Spleen (tissue), 11 donors: Measurements from ENCODE around the gene IL25. TPM values are rescaled to one million over a fixed set of nuclear protein-coding genes. Genes with fewer than 3 reads are reported as not detected.

Experiments
- DNase-seq: peaks from one replicate; pipeline ENCODE4 v3.0.0-alpha.2; 2020
- H3K27ac ChIP-seq, 8 donors: fragments of 200-600 bp; sonication (generic) in 7 of 8; 1 replicate in 4 of 8; 2 replicates in 4 of 8; pipeline versions ENCODE4 v1.5.0 to v1.8.0; 2016 to 2021; ENCODE audit warnings: inconsistent platforms in 4 of 8, mild to moderate bottlenecking in 4 of 8, moderate library complexity in 1 of 8
- H3K27me3 ChIP-seq, 7 donors: fragments of 200-600 bp; sonication (generic) in 6 of 7; replicated peaks in 1 of 7; 1 replicate in 4 of 7; 2 replicates in 3 of 7; pipeline versions ENCODE4 v1.5.0 to v1.8.0; 2016 to 2021; ENCODE audit warnings: inconsistent platforms in 3 of 7, mild to moderate bottlenecking in 1 of 7
- H3K36me3 ChIP-seq, 6 donors: fragments of 200-600 bp; sonication (generic) in 5 of 6; 1 replicate in 4 of 6; 2 replicates in 2 of 6; pipeline versions ENCODE4 v1.5.0 to v1.8.0; 2016 to 2021; ENCODE audit warnings: inconsistent platforms in 2 of 6
- H3K4me1 ChIP-seq, 6 donors: fragments of 200-600 bp; sonication (generic) in 5 of 6; 1 replicate in 3 of 6; 2 replicates in 3 of 6; pipeline versions ENCODE4 v1.5.0 to v1.8.0; 2016 to 2021; ENCODE audit warnings: inconsistent platforms in 3 of 6
- H3K4me3 ChIP-seq, 8 donors: fragments of 200-600 bp; sonication (generic) in 7 of 8; 1 replicate in 4 of 8; 2 replicates in 4 of 8; pipeline versions ENCODE4 v1.5.0 to v1.8.0; 2016 to 2021; ENCODE audit warnings: inconsistent platforms in 4 of 8, mild to moderate bottlenecking in 4 of 8, moderate library complexity in 2 of 8
- H3K9me3 ChIP-seq, 8 donors: fragments of 200-600 bp; sonication (generic) in 7 of 8; 1 replicate in 4 of 8; 2 replicates in 4 of 8; pipeline versions ENCODE4 v1.5.0 to v1.8.0; 2016 to 2021; ENCODE audit warnings: inconsistent platforms in 4 of 8
- CTCF ChIP-seq, 11 experiments: fragments of 200-600 bp in 7 of 11; fragments of 450-650 bp in 4 of 11; sonication (generic) in 4 of 11; IDR thresholded peaks in 8 of 11; conservative IDR thresholded peaks in 3 of 11; 1 replicate in 7 of 11; 2 replicates in 4 of 11; pipeline versions ENCODE4 v1.4.0 to v1.8.0; 2016 to 2021; ENCODE audit warnings: antibody characterized with exemption in 11 of 11, inconsistent platforms in 4 of 11, mild to moderate bottlenecking in 1 of 11
- POLR2A ChIP-seq, 3 donors: fragments of 450-650 bp; IDR thresholded peaks; one replicate each; pipeline ENCODE4 v1.5.1; 2017; ENCODE audit warnings: antibody characterized with exemption in 3 of 3, mild to moderate bottlenecking in 1 of 3
- POLR2AphosphoS5 ChIP-seq, 3 donors: sonication (generic); formaldehyde crosslinking; IDR thresholded peaks; one replicate each; pipeline ENCODE4 v1.5.1; 2017; ENCODE audit warnings: antibody characterized with exemption in 3 of 3
- WGBS, 5 donors: extraction: QIAGEN DNeasy Blood & Tissue Kit in 3 of 5; methylation state at CpG; one replicate each; pipeline versions ENCODE4 v1.1.5 to v1.1.7; 2013 to 2018; 5-methylcytosine and 5-hydroxymethylcytosine counted together
- intact Hi-C: fragments of 100-400 bp; cut with DNase I; formaldehyde crosslinking; loops from one replicate; pipeline ENCODE4 v1.15.0; 2023; ENCODE audit warnings: low total_unique reads
- polyA plus RNA-seq, 3 donors: library from polyadenylated mRNA; stranded (reverse); fragments of 200-250 nt; gene quantifications; one replicate each; pipeline ENCODE4 v1.2.1, GENCODE V29; 2013
- total RNA-seq, 7 donors: library from RNA; depleted of rRNA in 3 of 7; stranded (reverse); fragments of >200 nt in 3 of 7; fragmentation: NEBNext Ultra II Directional in 4 of 7; extraction: Animal tissue kit (Norgen Biotek cat#: 25700) in 4 of 7; gene quantifications; one replicate each; pipeline versions ENCODE4 v1.1.0 to v1.2.1, GENCODE V29; 2016 to 2021
- donor health status: healthy with polysubstance abuse.
- donor health status: DM: no; HTN: no; CAD: no; lungs with moderate emphysema.
- donor health status: DM: no; HTN: no; CAD: no.
- donor health status: Bipolar disorder and iron deficiency.
- donor health status: healthy.
- donor health status: DM: no; HTN: no; CAD: no.
- donor health status: DM: yes; HTN: yes; CAD: no.

The IL25 gene
- total and polyA plus RNA-seq, 10 donors: not detected

GRCh38 chr14:23402296-23403138, 29.9 kb downstream of the IL25 start:
- intact Hi-C loops: no loop called here
- Histone ChIP-seq H3K4me3 (no peak overlapping the region), H3K27ac (no peak overlapping the region), H3K4me1 (no peaks in the 10 kb centered on the region), H3K36me3 (no peaks in the 10 kb centered on the region), H3K9me3 (no peaks in the 10 kb centered on the region), H3K27me3 (peaks cover 0 to 46% (median 0%) of the 10 kb centered on the region in 7 donors)
- no peak for TF ChIP-seq CTCF (IDR thresholded peaks at IDR 0.05 in 8 of 11, conservative IDR thresholded peaks at IDR 0.05 in 3 of 11)
- TF ChIP-seq POLR2AphosphoS5 (IDR thresholded peaks at IDR 0.05): no peak
- no peak for TF ChIP-seq POLR2A (IDR thresholded peaks at IDR 0.05)
- WGBS, 5 donors: 68 to 84% (median 74%) methylated on average over 22 to 25 of the region's 25 CpGs
- no peak for DNase-seq

GRCh38 chr14:23403139-23403438, 30.5 kb downstream of the IL25 start:
- no peaks in the 10 kb centered on the region for H3K9me3 ChIP-seq
- H3K27me3 ChIP-seq: peaks cover 0 to 51% (median 0%) of the 10 kb centered on the region in 7 donors
- intact Hi-C loops: no loop called here
- no peak overlapping the region for H3K27ac ChIP-seq
- no peaks in the 10 kb centered on the region for H3K4me1 ChIP-seq
- no peaks in the 10 kb centered on the region for H3K36me3 ChIP-seq
- no peak for DNase-seq
- WGBS, 5 donors: 49 to 61% (median 60%) methylated on average over 7 of the region's 7 CpGs
- H3K4me3 ChIP-seq: no peak overlapping the region
- TF ChIP-seq POLR2A (IDR thresholded peaks at IDR 0.05): no peak
- TF ChIP-seq CTCF (IDR thresholded peaks at IDR 0.05 in 8 of 11, conservative IDR thresholded peaks at IDR 0.05 in 3 of 11): no peak
- no peak for TF ChIP-seq POLR2AphosphoS5 (IDR thresholded peaks at IDR 0.05)

- no peaks in the 10 kb centered on the region for H3K36me3 ChIP-seq
- WGBS, 5 donors: 63 to 89% (median 74%) methylated on average over 4 of the region's 4 CpGs
- H3K4me1 ChIP-seq: no peaks in the 10 kb centered on the region
- H3K9me3 ChIP-seq: no peaks in the 10 kb centered on the region
- intact Hi-C loops: no loop called here
- H3K27ac ChIP-seq: no peak overlapping the region
- no peak overlapping the region for H3K4me3 ChIP-seq
- DNase-seq: no peak
- TF ChIP-seq POLR2AphosphoS5 (IDR thresholded peaks at IDR 0.05) (no peak), POLR2A (IDR thresholded peaks at IDR 0.05) (no peak), CTCF (IDR thresholded peaks at IDR 0.05 in 8 of 11, conservative IDR thresholded peaks at IDR 0.05 in 3 of 11) (no peak)
- H3K27me3 ChIP-seq: peaks cover 0 to 59% (median 0%) of the 10 kb centered on the region in 7 donors
Measured at GRCh38 chr14:23403908-23404307, 31.3 kb downstream of the IL25 start.

GRCh38 chr14:23404331-23404900, 31.8 kb downstream of the IL25 start:
- no peaks in the 10 kb centered on the region for H3K36me3 ChIP-seq
- no peaks in the 10 kb centered on the region for H3K4me1 ChIP-seq
- 81 to 94% (median 88%) methylated on average over 12 to 14 of the region's 14 CpGs for whole genome bisulfite sequencing, 5 donors
- DNase-seq: no peak
- intact Hi-C loops: no loop called here
- no peak overlapping the region for H3K4me3 ChIP-seq
- H3K9me3 ChIP-seq: no peaks in the 10 kb centered on the region
- TF ChIP-seq POLR2A (IDR thresholded peaks at IDR 0.05): no peak
- TF ChIP-seq CTCF (IDR thresholded peaks at IDR 0.05 in 8 of 11, conservative IDR thresholded peaks at IDR 0.05 in 3 of 11): no peak
- no peak overlapping the region for H3K27ac ChIP-seq
- peaks cover 0 to 65% (median 0%) of the 10 kb centered on the region in 7 donors for H3K27me3 ChIP-seq
